GM10847 (cell line): ENCODE results near the gene SLCO2B1.

Source experiments
- POLR2A ChIP-seq: IDR thresholded peaks from 2 replicates; pipeline ENCODE4 v1.6.1; 2011; ENCODE audit not compliant: insufficient read length; ENCODE audit errors: extremely low read depth

Gene SLCO2B1

DNA sequence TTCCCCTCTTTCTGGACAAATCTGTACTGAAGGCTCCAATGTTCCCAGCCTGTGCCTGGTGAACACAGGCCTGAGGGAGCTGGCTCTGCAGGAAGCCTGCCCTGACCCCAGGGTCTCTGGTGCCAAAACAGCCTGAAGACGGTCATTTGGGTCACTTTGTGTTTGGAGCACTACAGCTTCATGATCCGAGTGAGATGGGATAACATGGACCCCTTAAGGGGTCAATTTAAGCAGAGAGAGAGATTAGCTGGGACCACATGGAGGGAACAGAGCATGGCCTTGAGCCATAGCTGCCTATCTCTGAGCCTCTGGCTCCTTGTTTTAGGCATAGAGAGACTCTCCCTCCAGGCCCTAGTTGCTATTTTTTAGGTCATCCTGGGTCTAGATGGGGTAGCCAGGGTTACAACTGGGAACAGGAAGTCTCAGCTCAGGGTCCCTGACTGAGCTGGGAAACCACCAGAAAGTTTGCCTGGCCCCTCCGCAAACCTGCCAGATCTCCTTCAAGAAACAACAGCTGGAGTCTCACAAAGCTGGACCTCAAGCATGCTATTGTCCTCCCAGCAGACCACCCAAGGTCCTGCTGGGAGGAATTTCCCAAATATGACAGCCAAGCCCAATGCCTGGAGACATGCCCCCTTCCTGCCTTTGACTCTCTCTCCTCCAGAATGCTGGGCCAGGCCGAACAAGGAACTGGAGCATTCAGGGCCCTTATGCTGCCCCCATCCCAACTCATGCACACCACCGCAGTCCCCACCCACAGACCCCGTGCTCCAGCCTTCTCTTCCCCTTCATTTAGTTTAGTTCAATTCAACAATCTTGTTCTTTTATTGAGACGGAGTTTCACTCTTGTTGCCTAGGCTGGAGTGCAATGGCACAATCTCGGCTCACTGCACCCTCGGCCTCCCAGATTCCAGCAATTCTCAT lies 4.0 kb downstream of the SLCO2B1 start:
- TF ChIP-seq POLR2A = no peak

DNA sequence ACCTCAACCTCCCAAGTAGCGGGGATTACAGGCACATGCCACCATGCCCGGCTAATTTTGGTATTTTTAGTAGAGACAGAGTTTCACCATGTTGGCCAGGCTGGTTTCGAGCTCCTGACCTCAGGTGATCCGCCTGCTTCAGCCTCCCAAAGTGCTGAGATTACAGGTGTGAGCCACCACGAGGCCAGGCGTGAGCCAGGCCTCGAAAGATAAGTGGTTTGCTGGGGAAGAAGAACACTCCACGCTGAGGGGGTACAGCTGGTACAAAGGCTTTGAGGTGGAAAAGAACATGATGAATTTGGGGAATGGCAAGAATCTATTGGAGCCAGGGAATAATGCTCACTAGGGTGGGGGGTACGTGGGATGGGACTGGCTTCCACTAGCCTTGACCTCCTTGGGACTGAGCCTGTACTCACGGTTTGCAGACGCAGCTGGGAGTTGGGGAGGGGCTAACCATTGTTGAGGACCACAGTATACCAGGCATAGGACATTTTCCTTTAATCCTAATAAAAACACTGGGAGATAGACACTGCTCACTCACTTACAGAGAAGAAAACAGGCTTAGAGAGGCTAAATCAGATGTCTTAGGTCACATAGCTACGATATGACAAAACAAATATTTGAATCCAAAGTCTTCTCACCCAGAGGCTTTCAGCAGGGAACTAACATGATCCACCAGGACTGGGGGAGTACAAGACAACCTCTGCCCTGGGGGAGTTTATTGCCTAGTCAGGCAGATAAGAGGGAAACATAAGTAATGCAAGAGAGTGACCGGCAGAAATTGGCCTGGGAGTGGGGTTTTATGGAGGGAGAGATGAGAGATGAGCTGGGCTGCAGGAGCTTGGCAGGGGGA lies 4.9 kb downstream of the SLCO2B1 start:
- TF ChIP-seq POLR2A = no peak

DNA sequence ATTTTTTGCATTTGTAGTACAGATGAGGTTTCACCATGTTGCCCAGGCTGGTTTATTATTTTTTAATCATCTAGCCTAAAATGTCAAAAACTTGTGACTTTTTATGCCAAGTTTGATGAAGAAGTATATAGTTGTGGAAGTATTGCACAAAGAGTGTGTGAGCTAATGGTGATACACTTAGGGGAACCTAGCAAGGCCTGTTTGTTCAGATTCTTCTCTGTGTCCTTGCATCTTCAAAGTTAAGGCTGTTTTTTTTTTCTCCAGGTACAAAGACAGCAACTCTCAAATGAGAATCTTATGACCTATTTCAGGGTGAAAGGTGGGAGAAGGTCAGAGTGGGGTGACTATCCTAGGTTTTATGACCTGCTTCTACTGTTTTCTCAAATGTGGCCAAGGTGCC lies 7.3 kb downstream of the SLCO2B1 start:
- no peak for TF ChIP-seq POLR2A

DNA sequence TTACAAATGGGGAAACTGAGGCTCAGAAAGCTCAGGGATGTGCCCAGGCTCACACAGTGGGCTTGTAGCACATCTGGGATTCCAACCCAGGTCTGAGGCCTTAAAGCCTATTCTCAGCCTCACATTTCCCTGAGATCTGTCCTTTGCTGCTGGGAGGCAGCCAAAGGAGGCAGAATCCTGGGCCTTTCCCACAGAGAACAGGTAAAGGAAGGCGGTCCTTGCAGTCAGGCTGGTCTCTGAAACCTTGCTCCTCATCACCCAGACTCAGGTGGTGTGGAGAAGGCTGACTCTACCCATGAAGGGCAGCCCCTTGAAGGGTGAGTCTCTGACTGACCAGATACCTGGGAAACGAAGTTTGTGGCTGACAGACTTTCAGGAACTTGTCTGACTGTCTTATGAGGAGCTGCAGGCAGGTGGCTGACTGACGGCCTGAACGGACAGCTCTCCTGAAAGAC lies 7.8 kb downstream of the SLCO2B1 start:
- no peak for TF ChIP-seq POLR2A

DNA sequence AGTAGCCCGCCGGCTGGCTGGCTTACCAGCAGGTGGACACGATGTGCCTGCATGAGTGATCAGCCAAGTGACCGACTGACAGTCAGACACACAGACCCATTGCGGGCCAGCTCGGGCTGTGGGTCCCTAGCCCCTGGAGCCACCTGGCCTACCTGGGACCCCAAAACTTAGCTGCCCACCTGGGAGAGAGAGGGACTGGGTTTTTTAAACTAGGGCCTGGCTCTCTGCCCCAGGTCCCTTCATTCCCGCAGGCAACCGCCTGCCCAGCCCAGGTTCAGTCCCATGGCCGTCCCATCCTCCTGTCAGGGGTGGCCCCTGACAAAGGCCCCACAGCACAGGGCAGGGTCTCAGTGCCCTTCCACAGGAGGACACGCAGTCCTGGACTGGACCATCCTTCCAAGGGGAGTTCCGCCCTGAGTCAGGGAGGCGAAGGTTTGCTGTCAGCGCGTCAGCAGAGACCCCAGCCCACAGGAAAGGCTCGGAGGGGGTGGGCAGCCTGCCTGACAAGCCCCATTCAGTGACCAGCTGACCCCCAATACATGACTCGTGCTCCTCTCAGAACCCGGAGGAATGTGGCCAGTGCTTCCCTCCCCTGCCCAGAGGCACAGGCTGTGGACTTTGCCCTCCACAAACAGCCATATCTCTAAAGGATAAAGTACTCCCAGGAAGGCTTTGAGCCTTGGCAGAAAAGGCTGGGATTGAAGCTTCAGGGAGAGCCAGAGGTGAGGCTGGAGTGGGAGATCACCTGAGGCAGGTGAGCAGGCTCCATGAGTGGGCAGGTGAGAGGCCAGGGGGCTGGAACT lies 8.4 kb downstream of the SLCO2B1 start:
- no peak for TF ChIP-seq POLR2A

DNA sequence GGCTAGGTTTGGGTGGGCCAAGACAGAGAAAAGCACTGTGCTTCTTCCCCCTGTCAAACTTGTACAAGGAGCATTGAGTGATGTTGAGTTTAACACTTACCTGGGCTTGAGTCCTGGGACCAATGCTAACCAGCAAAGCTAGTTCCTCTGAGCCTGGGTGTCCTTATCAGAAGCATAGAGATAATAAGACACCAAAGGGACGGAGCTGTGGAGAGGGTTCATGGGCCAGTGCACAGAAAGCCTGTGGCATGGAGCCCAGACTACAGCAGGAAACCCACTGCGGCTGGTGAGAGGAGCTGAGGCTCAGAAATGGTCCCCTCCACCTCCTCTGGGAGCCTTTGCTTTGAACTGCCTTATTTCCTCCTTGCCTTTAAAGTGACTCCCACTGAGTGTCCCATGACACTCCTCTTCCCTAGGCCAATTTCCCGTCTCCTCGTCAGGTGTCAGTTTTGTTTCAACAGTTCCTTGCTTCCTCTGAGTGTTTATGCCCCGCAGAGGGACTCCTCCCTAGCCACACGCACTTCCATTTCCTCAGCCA lies 9.4 kb downstream of the SLCO2B1 start:
- TF ChIP-seq POLR2A = no peak

DNA sequence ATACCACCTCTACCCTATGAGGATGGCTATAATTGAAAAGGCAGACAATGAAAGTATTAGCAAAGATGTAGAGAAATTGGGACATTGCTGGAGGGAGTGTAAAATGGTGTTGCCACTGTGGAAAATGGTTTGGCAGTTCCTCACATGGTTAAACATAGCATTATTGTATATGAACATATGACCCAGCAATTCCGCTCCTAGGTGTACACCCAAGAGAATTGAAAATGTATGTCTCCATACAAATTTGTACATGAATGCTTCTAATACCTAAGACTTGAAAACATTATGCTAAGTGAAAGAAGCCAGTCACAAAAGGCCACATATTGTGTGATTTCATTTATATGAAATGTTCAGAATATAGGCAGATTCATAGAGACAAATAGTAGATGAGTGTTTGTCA lies 10.0 kb downstream of the SLCO2B1 start:
- no peak for TF ChIP-seq POLR2A

DNA sequence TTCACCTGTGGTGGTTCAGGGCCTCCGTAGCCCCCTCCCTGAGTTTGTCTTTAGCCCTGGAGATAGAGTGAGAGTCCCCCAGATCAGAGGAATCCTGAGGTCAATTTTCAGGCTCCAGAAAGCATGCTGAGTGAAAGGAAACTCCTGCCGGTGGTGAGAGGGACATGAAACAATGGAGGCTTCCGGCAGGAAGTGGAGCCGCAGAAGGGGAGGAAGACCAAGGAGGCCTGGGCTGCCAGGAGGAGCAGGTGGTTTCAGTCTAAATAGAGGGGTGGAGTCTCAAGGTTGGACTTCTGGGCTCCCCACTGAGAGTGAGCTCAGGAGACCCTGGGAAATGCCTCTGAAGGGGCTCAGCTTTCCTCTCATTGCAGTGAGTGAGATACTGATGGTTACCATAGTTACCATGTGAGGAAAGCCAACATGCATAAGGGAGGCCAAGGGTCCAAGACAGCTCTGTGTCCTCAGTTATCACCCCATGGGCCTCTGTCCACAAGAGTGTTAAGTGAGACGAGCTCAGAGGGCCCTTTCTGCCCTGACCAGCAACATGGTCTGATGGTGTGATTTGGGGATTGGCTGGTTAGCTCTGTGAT lies 10.7 kb downstream of the SLCO2B1 start:
- TF ChIP-seq POLR2A = no peak

DNA sequence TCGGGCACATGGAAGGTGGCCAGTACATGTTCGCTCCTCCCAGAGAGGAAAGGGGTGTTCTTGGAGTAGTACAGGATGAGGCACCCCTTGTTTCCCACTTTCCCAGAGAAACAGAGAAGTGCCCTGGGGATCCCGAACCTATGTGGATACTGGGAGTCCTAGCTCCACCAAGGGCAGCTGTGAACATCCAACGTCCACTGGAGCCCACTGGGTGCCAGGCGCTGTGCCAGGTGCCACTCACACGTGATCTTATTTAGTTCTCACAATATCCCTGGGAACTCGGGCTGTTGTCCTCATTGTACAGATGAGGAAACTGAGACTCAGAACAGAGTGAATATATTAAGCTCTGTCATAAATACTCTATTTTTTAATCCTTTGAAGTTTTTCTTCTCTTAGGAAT lies 12.0 kb downstream of the SLCO2B1 start:
- no peak for TF ChIP-seq POLR2A

DNA sequence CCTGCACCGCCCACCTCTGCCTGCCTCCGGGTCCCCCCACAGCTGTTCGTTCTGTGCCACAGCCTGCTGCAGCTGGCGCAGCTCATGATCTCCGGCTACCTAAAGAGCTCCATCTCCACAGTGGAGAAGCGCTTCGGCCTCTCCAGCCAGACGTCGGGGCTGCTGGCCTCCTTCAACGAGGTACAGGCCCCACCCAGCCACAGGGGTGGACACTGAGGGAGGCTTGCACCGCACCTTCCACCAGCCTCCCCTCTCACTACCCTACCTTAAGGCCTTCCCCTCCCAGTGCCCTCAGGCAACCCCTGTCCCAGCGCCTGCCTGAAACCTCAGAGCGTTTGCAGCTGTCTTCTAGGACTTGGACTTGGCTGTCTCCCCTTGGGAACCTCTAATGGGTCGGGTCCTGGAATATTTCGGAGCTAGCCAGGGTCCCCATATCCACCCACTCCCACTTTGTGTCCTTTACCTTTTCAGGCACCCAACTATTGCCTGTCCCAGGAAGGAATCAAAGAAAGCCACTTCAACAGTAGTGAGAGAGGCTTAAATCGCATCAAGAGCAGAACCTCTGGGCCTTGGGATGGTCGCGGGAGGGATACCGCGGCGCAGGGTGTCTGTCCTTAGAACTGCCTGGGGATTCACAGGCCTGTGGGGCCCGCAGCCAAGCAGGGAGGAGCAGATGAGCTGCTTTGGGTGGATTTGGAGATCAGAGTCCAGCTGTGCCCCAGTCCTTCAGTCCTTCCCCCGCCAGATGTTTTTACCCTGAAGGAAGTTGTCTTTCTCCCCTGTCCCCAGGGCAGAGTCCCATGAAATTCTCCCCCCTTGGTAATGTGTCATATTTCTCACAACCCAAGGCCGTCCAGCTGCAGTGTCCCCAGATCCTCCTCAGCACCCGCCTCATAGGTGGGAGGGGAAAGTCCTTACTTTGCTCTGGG lies 13.3 kb downstream of the SLCO2B1 start:
- TF ChIP-seq POLR2A = no peak

DNA sequence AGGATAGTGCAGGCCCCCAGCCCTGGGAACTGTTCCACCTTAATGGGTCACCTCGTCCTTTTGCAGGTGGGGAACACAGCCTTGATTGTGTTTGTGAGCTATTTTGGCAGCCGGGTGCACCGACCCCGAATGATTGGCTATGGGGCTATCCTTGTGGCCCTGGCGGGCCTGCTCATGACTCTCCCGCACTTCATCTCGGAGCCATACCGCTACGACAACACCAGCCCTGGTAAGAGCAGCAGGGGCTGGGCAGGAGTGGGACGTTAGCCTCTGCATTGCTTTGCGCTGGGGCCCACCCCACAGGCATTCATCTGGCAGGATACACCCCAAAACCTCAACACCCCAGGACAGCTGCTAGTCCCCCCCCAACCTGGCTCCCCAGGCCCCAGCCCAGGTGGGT lies 14.8 kb downstream of the SLCO2B1 start:
- no peak for TF ChIP-seq POLR2A

DNA sequence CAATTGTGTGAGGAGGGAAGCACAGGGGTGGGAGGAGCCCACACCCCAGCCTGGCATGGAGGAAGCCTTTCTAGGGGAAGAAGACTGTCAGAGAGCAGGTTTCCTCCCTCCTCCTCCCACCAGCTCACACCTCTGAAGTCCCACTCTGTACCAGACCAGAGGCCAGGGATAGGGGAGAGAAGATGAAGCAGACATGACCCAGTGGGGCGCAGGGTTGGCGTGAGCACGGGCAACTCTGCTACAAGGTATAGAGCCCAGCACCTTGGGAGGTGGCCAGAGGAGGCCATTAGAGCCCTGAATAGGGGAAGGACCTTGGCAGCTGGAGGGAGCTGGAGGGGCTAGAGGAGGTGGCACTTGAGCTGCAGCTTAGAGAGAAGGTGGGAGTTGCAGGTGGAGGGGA lies 15.9 kb downstream of the SLCO2B1 start:
- TF ChIP-seq POLR2A = no peak

DNA sequence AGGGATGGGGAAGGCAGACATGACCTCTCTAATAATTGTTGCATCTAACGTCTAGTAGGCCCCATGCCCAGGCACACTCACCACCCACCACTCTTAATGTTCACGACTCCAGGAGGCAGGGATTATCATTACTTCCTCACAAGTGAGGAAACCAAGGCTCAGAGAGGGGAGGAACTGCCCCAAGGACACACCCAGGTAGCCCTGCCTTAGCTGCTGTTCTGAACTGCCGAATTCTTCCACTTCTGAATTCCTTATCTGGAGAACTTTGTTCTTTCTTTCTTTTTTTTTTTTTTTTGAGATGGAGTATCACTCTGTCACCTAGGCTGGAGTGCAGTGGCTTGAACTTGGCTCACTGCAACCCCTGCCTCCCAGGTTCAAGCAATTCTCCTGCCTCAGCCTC lies 16.7 kb downstream of the SLCO2B1 start:
- TF ChIP-seq POLR2A = no peak
